K562 (cell line): Measurements from ENCODE around the gene CRCP. TPM values are rescaled to one million over a fixed set of nuclear protein-coding genes. Genes with fewer than 3 reads are reported as not detected.
A peak's percentile ranks its signal among the peaks of the same experiment; 100 is the strongest.

Source experiments
- CC2D1A ChIP-seq: fragments of 450-650 bp; IDR thresholded peaks from 2 replicates; pipeline ENCODE4 v1.6.1; 2017; ENCODE audit warnings: mild to moderate bottlenecking
- HNRNPK ChIP-seq: fragments of 200-400 bp; formaldehyde crosslinking; IDR thresholded peaks from one replicate; pipeline ENCODE4 v1.6.1; 2018; ENCODE audit warnings: mild to moderate bottlenecking, low read depth, low read length; ENCODE audit not compliant: poor library complexity, severe bottlenecking
- PYGO2 ChIP-seq: fragments of 450-650 bp; IDR thresholded peaks from 2 replicates; pipeline ENCODE4 v1.6.1; 2016; ENCODE audit warnings: mild to moderate bottlenecking, missing genetic modification characterization, moderate library complexity, missing compliant biosample characterization
- RCOR1 ChIP-seq, 2 experiments: IDR thresholded peaks; 2 replicates each; pipeline ENCODE4 v1.6.1; 2012; ENCODE audit warnings: low read depth in 2 of 2, low read length in 2 of 2, borderline replicate concordance in 1 of 2, improper control_type of control experiment in 1 of 2
- RFX5 ChIP-seq: IDR thresholded peaks from 2 replicates; pipeline ENCODE4 v1.6.1; 2011; ENCODE audit warnings: low read depth, mild to moderate bottlenecking, improper control_type of control experiment, low read length
- SREBF1 ChIP-seq: fragments of 150-350 bp; IDR thresholded peaks from 2 replicates; pipeline ENCODE4 v1.6.1; 2014; ENCODE audit warnings: antibody characterized with exemption, low read depth, low read length, borderline replicate concordance
- THAP12 ChIP-seq: fragments of 250-450 bp; sonication (Bioruptor Pico); IDR thresholded peaks from 2 replicates; pipeline ENCODE4 v1.9.0; 2021; ENCODE audit warnings: mild to moderate bottlenecking, inconsistent platforms
- UBTF ChIP-seq, 2 experiments: IDR thresholded peaks; 2 replicates each; pipeline ENCODE4 v1.6.1; 2012; ENCODE audit warnings: improper control_type of control experiment in 2 of 2, low read depth in 2 of 2, low read length in 2 of 2, borderline replicate concordance in 1 of 2
- ZC3H8 ChIP-seq: fragments of 450-650 bp; IDR thresholded peaks from 2 replicates; pipeline ENCODE4 v1.6.1; 2017
- ZFPM2 ChIP-seq: fragments of 250-450 bp; sonication (Bioruptor Pico); IDR thresholded peaks from 2 replicates; pipeline ENCODE4 v1.5.1; 2022; ENCODE audit warnings: mild to moderate bottlenecking
- ZNF146 ChIP-seq: IDR thresholded peaks from one replicate; pipeline ENCODE4 v1.6.1; 2018; ENCODE audit warnings: missing compliant biosample characterization; ENCODE audit not compliant: unreplicated experiment
- ZNF175 ChIP-seq: fragments of 200-800 bp; sonication (Bioruptor generic); IDR thresholded peaks from 2 replicates; pipeline ENCODE4 v1.6.1; 2016; ENCODE audit warnings: low read depth, mild to moderate bottlenecking, missing genetic modification characterization, missing compliant biosample characterization
- ZNF695 ChIP-seq: fragments of 450-650 bp; formaldehyde crosslinking; IDR thresholded peaks from 2 replicates; pipeline ENCODE4 v1.4.0; 2020; ENCODE audit warnings: mild to moderate bottlenecking, moderate library complexity
- polyA plus RNA-seq, 8 experiments: library from polyadenylated mRNA; depleted of rRNA in 4 of 8; stranded (reverse) in 5 of 8; unstranded in 3 of 8; fragments of >200 nt; fragmentation: Nextera tagmentation in 2 of 8; fragmentation: Illumina TruSeq in 1 of 8; extraction: Ambion mirVana in 2 of 8; extraction: Trizol in 1 of 8; gene quantifications; 2 replicates each; pipeline versions ENCODE4 v1.2.1 to v1.2.3, GENCODE V29; 2011 to 2014; ENCODE audit warnings: inconsistent platforms in 1 of 8, missing spikeins in 1 of 8
- total RNA-seq, 7 experiments: library from RNA; depleted of rRNA in 6 of 7; stranded (reverse); fragments of >200 nt in 6 of 7; fragmentation: Illumina TruSeq in 2 of 7; extraction: Trizol in 2 of 7; gene quantifications; 2 replicates each; pipeline versions ENCODE4 v1.2.1 to v1.2.3, GENCODE V29; 2011 to 2021; ENCODE audit warnings: low replicate concordance in 1 of 7
- TF ChIP-seq, protein P1 (sequence below): fragments of 250-450 bp; sonication (Bioruptor Pico); IDR thresholded peaks from 2 replicates; pipeline ENCODE4 v1.8.0; 2022; ENCODE audit warnings: inconsistent platforms, mild to moderate bottlenecking, moderate library complexity, borderline replicate concordance
- TF ChIP-seq, protein P2 (sequence below): sonication (generic); formaldehyde crosslinking; IDR thresholded peaks from 2 replicates; pipeline ENCODE4 v1.8.0; 2022; ENCODE audit warnings: mild to moderate bottlenecking, missing genetic modification reagents
- TF ChIP-seq, protein P3 (sequence below): fragments of 450-650 bp; IDR thresholded peaks from 2 replicates; pipeline ENCODE4 v1.6.1; 2016; ENCODE audit warnings: borderline replicate concordance

CRCP gene
- total and polyA plus RNA-seq, 9 of the 15 experiments (the other 6 are each of a cell fraction or from before 2014, with no cell fraction given), result 22.1 to 58.3 (median 43.4) TPM

DNA sequence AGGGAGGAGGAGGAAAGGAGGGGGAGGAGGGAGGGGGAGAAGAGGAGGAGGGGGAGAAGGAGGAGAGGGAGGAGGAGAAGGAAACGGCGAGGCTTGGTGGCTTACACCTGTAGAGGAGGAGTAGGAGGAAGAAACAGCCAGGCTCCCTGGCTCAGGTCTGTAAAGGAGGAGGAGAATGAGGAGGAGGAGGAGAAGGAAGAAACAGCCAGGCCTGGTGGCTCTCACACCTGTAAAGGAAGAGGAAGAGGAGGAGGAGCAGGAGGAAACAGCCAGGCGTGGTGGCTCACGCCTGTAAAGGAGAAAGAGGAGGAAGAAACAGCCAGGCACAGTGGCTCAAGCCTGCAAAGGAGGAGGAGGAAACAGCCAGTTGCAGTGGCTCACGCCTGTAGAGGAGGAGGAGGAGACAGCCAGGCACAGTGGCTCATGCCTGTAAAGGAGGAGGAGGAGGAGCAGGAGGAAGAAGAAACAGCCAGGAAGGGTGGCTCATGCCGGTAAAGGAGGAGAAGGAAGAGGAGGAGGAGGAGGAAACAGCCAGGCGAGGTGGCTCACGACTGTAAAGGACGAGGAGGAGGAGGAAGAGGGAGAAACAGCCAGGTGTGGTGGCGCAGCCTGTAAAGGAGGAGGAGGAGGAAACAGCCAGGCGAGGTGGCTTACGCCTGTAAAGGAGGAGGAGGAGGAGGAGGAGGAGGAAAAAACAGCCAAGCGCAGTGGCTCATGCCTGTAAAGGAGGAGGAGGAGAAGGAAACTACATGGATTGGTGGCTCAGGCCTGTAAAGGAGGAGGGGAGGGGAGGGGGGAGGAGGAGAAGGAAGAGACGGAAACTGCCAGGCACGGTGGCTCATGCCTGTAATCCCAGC is 14.9 kb upstream of the CRCP start (continued):
- TF ChIP-seq ZNF146, result no peak
- TF ChIP-seq HNRNPK, result no peak
- no peak for TF ChIP-seq THAP12 (CRISPR knock-in tag)
- TF ChIP-seq, protein P1, sequence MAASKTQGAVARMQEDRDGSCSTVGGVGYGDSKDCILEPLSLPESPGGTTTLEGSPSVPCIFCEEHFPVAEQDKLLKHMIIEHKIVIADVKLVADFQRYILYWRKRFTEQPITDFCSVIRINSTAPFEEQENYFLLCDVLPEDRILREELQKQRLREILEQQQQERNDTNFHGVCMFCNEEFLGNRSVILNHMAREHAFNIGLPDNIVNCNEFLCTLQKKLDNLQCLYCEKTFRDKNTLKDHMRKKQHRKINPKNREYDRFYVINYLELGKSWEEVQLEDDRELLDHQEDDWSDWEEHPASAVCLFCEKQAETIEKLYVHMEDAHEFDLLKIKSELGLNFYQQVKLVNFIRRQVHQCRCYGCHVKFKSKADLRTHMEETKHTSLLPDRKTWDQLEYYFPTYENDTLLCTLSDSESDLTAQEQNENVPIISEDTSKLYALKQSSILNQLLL, result no peak
- no peak for TF ChIP-seq RFX5
- TF ChIP-seq, protein P2, sequence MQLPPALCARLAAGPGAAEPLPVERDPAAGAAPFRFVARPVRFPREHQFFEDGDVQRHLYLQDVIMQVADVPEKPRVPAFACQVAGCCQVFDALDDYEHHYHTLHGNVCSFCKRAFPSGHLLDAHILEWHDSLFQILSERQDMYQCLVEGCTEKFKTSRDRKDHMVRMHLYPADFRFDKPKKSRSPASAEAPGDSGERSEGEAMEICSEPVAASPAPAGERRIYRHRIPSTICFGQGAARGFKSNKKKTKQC (CRISPR knock-in tag), result no peak
- TF ChIP-seq ZNF175 (CRISPR knock-in tag), result no peak
- no peak for TF ChIP-seq PYGO2 (tag)
- no peak for TF ChIP-seq ZFPM2 (CRISPR knock-in tag)
- no peak for TF ChIP-seq ZNF695 (CRISPR knock-in tag)
- TF ChIP-seq UBTF (IDR thresholded peaks at IDR 0.05; ENCODE audit: borderline replicate concordance in 1 of 2, low read depth in 2 of 2, low read length in 2 of 2), result peak in 1 of 2 experiments; percentile 16; a peak in 1 of 4 replicates
- TF ChIP-seq, protein P3, sequence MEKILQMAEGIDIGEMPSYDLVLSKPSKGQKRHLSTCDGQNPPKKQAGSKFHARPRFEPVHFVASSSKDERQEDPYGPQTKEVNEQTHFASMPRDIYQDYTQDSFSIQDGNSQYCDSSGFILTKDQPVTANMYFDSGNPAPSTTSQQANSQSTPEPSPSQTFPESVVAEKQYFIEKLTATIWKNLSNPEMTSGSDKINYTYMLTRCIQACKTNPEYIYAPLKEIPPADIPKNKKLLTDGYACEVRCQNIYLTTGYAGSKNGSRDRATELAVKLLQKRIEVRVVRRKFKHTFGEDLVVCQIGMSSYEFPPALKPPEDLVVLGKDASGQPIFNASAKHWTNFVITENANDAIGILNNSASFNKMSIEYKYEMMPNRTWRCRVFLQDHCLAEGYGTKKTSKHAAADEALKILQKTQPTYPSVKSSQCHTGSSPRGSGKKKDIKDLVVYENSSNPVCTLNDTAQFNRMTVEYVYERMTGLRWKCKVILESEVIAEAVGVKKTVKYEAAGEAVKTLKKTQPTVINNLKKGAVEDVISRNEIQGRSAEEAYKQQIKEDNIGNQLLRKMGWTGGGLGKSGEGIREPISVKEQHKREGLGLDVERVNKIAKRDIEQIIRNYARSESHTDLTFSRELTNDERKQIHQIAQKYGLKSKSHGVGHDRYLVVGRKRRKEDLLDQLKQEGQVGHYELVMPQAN, result peak; percentile 86
- TF ChIP-seq SREBF1, result no peak
- peak in 1 of 2 experiments; percentile 40; a peak in 1 of 4 replicates for TF ChIP-seq RCOR1 (IDR thresholded peaks at IDR 0.05; ENCODE audit: borderline replicate concordance in 1 of 2, low read depth in 2 of 2, low read length in 2 of 2)
- TF ChIP-seq ZC3H8, result peak; percentile 36; the same call in 1 of the 2 replicates
- TF ChIP-seq CC2D1A, result peak; percentile 71
